ENCODE measurements around the gene IL37.

The IL37 gene, protein sequence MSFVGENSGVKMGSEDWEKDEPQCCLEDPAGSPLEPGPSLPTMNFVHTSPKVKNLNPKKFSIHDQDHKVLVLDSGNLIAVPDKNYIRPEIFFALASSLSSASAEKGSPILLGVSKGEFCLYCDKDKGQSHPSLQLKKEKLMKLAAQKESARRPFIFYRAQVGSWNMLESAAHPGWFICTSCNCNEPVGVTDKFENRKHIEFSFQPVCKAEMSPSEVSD

DNA sequence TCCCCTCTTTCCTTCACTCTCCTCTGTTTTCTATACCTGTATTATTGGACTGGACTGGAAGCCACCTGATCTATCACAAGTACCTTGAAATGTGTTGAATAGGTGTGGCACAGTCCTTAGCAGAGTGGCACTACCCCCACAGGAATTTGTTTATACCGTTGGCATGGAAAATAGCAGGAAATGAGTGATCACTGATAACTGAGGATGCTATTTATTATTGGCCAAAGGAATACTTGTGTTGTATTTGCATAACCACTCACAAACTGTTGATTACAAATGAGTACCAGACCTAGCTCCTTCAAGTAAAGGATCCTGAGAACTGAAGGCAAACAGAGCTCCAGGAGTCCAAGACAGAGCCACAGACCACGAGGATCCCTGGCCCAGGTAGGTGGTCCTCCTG is at the start of gene IL37:
IL37 (plus strand) TSS at position 301 of the 400 bp plus-strand sequence. CDS start 1,848 bp downstream, outside the sequence.
- no peak for DNase-seq

DNA sequence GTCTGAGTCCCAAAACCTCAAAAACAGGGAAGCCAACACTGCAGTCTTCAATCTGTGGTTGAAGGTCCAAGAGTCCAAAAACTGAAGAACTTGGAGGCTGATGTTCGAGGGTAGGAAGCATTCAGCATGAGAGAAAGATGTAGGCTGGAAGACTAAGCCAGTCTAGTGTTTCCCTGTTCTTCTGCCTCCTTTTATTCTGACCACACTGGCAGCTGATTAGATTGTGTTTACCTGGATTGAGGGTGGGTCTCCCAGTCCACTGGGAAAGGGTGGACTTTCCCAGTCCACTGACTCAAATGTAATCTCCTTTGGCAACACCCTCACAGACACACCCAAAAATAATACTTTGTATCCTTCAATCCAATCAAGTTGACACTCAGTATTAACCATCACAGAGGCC is 46.9 kb upstream of the IL37 start:
- DNase-seq: no peak

DNA sequence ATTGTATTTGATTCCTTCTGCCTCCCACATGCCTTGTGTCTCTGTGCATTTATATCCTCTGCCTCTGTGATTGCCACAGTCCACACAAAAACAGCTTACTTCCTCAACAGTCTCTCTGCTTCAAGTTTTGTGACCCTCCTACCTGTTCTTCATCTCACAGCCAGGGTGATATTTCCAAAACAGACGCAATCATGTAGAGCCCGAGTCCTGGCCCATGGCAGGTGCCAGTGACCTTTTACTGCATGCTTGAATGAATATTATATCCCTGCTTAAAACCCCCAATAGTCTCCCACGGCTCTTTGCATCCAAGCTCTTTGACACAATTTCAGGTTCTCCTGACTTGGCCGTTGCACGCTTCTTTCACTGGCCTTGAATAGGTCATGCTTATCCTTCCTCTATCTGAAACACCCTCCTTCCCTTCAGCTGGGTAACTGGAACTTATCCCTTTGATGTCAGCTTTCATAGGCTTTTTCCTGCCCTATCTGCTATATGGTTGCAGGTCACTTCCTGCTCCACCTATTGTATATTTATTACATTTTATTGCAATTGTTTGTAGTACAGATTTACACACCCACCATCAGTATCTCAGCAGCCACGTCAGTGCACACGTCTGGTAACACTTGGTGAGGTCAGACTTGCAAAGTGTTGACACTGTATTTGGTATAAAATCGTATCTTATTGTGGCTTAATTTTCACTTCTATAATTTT is 44.7 kb upstream of the IL37 start:
- no peak for DNase-seq

DNA sequence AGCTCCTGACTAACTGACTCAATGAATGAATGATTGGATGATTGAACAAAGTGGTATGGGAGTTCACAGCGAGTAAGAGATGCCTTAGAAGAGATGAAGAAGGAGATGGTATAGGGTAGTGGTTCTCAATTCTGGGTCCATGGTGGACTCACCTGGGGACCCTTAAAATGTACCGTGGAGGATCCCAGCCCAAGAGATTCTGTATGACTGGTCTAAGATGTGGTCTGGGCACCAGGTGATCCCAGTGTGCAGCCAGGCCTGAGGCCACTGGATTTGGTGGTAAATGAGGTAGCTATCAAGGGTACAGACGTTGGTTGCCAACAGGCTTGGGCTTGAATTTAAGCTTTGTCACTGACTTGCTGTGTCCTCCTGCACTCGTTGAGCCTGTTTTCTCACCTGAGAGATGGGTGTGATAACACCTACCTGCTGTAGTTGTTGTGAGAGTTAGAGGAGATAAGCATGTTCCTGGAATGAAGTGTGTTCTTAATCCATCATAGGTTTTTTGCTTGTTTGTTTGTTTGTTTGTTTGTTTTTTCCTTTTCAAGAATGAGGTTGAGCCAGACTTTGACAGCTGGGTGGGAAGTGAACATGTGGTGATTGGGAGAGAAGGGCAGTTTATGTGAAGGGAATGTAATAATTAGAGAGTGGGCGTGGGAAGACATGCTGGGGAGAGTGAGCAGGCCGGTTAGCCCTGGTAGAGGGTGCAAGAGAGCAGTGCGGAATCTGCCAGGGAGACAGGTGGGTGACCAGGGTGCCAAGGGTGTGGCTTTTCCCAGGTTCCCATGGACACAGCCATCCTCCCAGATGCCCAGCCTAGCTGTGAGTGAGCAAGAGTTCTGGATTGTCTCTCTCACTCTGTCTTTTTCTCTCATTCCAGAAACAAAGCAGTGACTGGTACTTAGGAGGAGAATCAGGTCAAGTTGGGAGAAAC is 43.0 kb upstream of the IL37 start:
- no peak for DNase-seq

DNA sequence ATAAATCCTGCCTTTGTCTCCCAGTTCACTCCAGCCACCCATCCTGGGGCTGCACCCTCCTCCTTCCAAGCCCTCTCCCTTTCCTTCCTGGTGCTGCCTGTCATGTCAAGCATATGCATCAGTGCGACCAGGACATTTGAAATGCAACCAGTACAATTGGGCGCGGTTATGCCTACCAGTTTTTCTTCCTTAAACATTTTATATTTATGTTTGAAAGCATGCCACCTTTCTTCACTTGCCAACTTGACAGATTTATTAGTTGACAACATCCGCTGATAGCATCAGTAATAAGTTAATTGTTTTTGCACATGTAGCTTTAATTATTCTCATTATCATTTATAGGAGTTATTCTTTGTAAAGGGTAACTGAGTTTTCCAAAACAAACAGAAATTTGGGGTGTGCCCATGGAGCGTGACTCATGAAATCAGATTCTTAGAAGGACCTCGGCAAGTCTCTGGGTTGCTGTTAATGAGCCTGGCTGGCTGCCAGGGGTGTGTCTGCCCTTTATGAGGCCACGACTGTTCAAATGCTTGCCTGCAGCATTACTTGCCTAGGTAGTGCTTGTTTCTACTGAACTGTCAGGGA is 41.6 kb upstream of the IL37 start:
- peak; percentile 76 for DNase-seq

DNA sequence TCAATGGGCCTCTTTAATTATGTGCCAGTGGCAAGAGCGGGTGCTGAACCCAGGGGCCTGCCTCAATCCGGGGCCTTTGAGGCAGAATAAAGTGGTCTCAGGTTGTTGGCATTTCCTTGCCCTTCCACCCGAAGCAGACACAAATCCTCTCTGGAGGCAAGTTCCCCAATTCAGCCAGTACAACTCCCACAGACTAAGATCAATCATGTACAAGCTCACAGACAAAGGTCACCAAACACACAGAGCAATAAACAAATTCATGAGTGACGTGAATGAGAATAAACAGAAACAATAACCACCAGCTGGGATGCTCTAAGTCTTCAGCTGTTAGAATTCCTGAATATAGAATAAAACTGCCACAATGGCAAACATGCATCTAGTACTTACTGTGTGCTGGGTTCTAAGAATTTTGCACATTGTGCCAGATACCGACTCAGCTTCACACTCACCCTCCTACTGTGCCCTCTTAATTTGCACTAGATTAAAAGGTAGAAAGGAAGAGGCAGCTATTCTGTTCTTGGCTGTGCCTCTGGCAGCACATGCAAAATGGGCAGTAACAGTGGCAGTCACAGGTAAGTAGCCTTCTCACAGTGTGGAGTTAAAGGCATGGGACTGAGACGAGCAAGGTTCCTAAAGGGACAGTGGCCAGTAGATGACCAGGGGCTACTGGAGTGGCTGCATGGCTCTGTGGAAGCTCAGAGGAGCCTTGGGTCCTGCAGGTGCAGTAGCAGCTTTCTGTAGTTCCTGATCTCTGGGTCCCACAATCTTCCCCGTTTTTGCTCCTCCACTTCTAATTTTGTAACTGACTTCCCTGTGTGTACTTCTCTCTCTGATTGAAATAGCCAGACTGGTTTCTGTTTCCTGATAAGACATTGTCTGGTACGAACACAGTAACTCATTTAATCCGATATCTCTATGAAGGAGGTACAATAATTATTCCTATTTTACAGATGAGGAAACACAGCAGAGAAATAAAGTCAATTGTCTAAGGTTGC is 39.8 kb upstream of the IL37 start:
- no peak for DNase-seq

DNA sequence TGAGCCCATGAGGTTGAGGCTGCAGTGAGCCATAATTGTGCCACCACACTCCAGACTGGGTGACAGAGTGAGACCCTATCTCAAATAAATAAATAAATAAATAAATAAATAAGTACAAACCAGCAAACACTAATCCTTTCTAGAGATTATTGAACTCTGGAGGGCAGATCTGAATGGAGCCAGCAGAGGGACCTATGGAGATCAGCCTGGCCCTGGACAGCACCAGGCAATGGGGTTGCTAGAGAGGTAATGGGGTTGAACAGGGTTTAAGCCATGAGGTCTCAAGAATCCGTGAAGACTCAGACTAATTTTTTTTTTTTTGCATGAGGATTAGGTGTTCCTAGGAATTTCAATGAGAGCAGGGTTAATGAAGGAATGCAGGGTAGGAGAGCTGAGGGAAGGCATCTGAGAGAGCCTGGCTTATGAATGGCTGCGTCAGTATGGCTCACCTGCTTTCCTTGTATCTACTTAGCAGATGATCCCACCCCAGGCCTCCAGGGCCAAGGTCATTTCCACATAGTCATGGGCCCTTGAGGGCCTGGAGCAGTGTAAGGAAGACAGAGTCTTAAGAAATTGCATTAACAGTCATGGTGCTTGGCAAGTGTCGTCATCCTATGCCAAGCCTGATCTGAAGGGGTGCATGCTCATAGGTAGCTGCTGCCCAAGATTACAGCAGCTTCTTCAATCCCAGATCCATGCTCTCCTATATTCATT is 34.6 kb upstream of the IL37 start:
- no peak for DNase-seq

DNA sequence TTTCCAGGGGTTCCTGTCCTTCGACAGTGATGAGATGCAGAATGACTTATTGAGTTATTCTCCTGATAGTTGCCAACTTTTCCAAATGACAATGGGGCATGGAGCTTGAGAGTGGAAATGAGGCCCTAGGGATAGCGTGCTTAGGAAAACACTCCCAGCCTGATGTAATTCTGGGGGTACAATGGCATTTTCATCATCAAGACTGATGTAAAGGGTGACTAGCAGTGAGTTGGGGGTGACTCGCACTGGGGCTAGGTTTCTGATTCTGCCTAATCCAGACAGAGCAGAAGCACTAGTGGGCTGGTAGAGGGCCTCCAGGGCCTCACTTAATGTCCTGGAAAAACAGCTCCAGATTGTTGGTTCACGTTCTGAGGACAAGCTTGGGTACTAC is 34.0 kb upstream of the IL37 start:
- no peak for DNase-seq

DNA sequence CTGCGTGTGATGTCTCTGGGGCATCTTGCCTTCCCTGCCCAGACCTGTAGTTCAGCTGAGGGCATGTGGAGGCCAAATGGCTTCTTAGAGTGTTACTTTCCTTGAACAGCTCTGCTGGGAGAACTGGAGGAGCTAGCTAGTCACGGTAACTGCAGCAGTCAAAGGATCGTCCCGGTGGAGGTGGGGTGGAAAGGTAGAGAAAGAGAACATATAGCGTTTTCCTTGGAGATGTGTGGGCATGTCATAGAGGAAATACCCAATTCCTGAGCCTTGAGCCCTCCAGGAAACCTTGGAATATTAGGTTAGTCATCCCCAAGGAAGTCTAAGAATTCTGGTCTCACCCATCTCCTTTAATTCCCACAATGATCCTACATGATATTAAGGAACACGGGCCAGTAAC is 33.5 kb upstream of the IL37 start:
- no peak for DNase-seq

DNA sequence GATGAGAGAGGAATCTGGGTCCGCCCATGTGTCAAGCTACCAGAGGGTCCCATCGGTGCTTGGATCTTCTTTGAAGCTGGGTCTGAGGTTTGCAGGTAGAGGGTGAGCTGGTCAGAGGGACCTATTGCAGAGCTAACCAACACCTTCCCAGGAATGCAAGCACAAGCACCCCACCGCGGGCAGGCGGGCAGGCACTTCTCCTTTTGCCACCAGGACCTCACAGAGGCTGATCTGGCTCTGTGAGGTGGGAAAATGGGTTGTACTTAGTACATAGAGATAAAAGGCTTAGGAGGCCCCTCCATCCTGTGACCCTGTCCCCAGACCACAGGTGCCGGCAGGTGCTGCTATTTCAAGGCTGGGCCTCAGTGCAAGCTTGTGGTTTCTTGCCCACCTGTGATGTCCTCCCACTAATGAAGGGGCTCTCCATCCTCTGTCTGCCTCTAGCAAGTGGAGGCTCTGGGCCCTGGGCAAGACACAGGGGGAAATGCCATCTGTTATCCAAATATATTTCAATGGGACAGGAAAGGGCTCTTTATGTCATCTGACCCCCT is 31.4 kb upstream of the IL37 start:
- no peak for DNase-seq

DNA sequence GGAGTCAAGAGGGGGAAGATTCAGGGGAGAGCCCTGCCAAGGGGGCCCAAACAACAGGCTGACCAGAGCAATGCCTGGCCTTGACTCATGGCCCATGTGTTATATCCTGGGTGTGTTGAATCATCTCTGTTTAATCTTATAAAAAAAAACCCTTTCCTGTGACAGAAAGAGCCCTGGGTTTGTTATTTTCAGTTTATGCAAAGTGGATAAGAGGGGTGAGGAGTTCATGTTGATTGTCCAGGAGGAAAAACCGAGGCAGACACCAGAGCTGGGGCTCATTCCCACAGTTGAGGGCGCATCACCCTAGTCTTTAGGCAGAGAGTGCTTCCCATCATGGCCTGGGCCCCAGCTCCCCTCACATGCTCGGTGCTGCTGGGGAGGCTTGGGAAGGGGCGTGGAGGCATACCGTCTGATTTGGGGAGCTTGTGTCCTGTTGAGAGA is 30.9 kb upstream of the IL37 start:
- DNase-seq: no peak

DNA sequence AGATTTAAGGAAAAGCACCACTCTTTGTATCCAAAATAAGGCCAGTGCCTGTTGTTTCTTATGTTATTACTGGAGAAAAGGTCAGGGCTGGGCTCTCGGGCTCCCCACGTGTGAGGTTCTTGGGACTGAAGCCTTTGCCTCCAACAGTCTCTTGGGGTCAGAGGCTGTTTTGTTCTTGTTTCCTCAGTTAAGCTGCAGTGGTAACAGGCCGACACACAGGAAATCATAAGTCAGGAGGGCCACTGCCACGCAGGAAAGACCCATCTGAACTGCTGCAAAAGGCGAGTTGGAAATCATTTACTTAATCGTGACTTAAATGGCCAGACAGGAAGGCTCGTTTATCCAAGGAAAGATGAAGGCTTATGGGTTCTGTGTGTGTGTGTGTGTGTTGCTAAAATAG is 30.3 kb upstream of the IL37 start:
- no peak for DNase-seq

DNA sequence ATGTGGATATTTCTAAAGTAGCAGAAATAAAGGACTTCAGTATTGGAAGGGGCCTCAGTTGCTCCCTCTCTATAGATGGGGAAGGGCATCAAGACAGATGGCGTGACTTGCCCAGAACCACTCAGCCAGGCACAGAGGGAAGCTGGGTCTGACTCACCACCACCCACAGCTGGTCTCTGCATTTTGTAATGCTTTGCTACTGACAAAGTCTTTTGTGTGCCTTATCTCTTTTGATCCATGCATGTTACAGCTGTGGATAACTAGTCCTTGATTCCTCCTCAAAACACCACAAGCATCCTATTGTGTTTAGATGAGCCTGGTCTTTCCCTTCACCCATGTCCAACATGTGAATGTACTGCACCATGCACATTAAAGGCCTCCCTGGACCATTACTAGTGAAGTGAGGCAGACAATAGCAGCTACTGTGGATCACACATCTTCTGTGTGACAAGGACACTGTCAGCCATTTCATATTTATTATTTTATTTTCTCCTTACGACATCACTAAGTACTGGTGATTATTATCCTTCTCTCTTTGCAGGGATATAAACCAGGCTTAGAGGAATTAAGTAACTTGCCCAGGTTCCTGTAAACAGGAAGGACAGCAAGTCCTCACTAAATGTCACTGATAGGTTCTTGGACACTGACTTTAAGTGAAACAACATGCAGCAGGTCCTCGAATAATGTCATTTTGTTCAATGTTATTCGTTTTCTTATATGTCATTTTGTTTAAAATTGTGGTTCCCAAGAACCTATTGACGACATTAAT is 29.6 kb upstream of the IL37 start:
- no peak for DNase-seq

DNA sequence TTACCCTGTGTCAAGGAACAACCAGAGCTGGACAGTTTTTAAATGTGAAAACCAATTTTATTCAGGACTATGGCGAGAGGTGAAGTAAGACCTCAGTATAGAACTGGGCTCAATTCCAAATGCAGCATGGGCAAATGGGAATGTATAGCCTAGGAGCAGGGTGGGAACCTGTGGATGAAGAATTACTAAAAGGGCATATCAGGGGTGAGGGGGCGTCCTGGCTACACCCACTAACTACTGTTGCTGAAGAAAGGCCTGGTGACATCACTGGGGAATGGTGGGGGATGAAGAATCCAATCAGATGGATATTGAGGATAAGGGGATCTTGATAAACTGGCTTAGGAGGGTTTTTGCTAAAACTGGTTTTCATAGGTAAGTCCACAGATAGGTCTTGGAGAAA is 27.3 kb upstream of the IL37 start:
- no peak for DNase-seq

DNA sequence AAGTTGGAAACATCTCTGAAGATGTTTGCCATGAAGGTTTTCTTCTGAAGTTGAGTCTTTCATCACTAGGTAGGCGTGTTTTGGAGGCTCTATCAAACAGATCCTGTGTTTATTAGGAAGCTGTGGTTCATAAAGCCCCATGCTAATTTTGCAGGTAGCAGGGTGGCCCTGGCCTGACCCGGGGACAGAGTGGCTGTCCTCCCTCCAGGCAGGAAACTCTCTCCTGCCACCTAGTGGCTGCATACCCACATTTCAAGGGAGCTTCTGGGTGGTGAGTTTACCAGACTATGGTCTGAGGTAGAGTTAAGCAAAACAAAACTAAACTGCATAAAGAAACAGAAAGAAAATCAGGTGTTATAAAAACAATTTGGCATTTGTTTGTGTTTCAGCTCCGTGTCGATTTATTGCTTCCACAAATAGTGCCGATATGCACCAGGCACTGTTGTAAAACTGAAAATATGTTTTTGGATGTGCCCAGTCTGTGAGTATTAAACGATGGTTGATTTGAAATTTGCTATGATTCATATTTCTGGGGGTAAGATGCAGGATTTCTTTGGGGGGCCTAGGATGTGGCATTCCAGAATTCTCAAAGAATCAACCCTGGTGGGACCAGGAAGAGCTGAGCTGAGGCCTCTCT is 26.0 kb upstream of the IL37 start:
- peak; percentile 24 for DNase-seq

DNA sequence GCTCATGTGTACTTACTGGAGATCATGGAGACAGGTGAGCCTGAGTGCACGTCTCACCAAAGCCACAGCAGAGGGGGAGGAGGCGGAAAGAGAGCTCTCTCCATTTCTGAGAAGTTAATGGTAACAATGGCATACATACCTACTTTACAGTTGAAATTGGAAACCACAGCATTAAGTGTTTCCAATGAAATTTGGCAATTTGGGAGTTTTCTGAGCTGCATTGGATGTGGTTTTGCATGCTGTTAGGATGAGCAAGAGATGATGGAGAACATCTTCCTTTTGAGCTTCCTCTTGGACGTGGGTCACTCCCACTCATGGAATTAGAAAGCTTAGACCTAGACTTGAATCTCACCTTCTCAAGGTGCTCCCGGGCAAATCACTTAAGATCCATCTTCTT is 25.5 kb upstream of the IL37 start:
- no peak for DNase-seq

DNA sequence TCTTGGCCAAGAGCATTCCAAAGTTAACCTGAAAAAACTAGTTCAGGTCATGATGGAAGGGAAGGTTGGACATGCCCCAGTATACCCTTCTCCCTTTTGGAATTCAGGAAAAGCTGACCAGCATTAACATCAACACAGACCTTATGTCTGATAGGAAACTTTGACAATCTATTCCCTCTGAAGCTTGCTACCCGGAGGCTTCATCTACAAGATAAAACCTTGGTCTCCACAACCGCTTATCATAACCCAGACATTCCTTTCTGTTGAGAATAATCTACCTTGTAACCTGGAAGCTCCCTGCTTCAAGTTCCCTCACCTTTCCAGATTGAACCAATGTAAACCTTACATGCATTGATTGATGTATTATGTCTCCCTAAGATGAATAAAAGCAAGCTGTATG is 24.7 kb upstream of the IL37 start:
- DNase-seq: no peak

DNA sequence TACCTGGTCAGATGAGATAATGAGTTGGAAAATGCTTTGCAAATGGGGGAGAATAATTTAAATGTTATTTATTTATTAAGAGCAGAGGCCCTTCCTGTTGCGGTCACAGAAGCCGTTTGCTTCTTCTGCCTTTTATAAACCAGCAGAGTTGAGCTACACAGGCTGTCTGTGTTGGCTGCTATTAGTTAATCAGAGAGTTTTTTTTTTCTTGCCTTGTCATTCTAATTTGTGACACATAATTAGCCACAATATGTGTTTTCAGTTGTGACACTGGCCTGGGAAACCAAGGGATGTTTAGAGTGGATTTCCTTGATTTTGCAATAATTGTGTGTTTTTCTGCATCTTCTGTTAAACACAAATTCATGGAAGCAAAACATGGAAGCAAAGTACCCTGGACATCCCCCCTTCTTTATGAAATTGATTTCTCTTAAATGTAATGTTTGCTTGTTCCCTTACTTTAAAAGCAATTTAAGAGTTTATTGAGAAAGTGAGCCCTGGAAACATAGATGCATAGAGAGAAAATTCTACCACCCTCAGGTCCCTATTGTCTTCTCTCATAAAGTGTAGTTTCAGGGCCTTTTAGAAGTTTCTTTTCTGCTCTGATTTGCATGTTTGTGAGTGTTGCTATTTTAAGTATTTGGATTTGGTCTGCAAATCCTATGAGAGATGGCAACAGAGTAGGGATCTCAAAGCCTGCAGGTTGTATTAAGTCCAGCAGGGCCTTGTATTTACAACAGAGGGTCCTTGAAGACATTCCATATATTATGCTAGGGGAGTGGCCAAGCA is 22.8 kb upstream of the IL37 start:
- no peak for DNase-seq

DNA sequence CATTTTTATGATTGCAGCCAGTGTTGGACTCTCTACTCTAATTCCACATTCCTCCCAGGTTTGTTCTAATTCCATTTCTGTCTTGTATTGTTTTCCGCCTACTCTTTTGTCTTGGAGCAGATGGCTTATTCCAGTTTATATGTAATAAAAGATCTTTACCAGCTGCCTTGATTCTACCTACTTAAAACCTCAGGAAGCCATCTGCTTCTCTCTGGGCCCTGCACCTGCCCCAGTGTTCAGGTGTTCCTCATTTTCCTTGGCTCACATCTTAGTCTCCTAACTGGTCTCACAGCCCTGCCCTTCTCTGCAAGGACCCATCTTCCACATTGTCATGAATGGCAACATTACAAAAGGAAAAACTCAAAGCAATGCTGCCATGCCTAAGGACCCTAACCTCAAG is 21.0 kb upstream of the IL37 start:
- no peak for DNase-seq

All from NCI-H345 (cell line).